B cell (primary cell): ENCODE results near the gene PSMB8. TPM values are rescaled to one million over a fixed set of nuclear protein-coding genes. Genes with fewer than 3 reads are reported as not detected.

Experiments used
- ATAC-seq: fragments of 200-7000 bp; cut with Tn5 transposase; one replicate; pipeline ENCODE4 v1.10.0; 2021; ENCODE audit warnings: low read depth, mild to moderate bottlenecking, moderate number of reproducible peaks, moderate library complexity
- CTCF ChIA-PET: fragments of 350-600 bp; sonication (Branson Sonifier 250); formaldehyde crosslinking; loops from one replicate; lab custom pipeline; 2021; ENCODE audit warnings: antibody characterized with exemption, inconsistent platforms; lab: Charles Lee
- POLR2A ChIA-PET: fragments of 350-600 bp; sonication (Branson Sonifier 250); formaldehyde crosslinking; loops from one replicate; lab custom pipeline; 2021; ENCODE audit warnings: antibody characterized with exemption; lab: Charles Lee
- DNase-seq: peaks from one replicate; pipeline ENCODE4 v3.0.0; 2013
- H2AFZ ChIP-seq: 2 replicates; pipeline ENCODE4 v1.6.1; 2012; ENCODE audit warnings: mild to moderate bottlenecking, low read depth, low read length; ENCODE audit not compliant: insufficient read depth, poor library complexity, severe bottlenecking
- H3K27ac ChIP-seq, 2 donors: 1 replicate in 1 of 2; 2 replicates in 1 of 2; pipeline ENCODE4 v1.5.1; 2012 to 2013; ENCODE audit warnings: low read length in 2 of 2, mild to moderate bottlenecking in 2 of 2, moderate library complexity in 1 of 2
- H3K27me3 ChIP-seq, 4 experiments: fragments of 200-600 bp in 1 of 4; sonication (generic) in 1 of 4; replicated peaks in 1 of 4; 1 replicate in 2 of 4; 2 replicates in 2 of 4; pipeline versions ENCODE4 v1.6.1 to v1.7.0; 2013 to 2016; ENCODE audit warnings: low read length in 3 of 4, mild to moderate bottlenecking in 2 of 4, mixed read lengths in 1 of 4, moderate library complexity in 1 of 4; ENCODE audit not compliant: insufficient read depth in 4 of 4, control insufficient read depth in 3 of 4; ENCODE audit errors: control extremely low read depth in 1 of 4
- H3K36me3 ChIP-seq, 2 experiments: replicated peaks in 1 of 2; 1 replicate in 1 of 2; 2 replicates in 1 of 2; pipeline versions ENCODE4 v1.6.1 to v1.7.1; 2013; ENCODE audit warnings: low read length in 1 of 2; ENCODE audit not compliant: insufficient read depth in 2 of 2, control insufficient read depth in 1 of 2; ENCODE audit errors: control extremely low read depth in 1 of 2, extremely low read depth in 1 of 2
- H3K4me1 ChIP-seq, 2 donors: fragments of 200-600 bp in 1 of 2; sonication (generic) in 1 of 2; 1 replicate in 1 of 2; 2 replicates in 1 of 2; pipeline versions ENCODE4 v1.5.1 to v1.6.1; 2013 to 2017; ENCODE audit warnings: low read length in 2 of 2; ENCODE audit not compliant: control insufficient read depth in 2 of 2, insufficient read depth in 2 of 2
- H3K4me2 ChIP-seq: replicated peaks from 2 replicates; pipeline ENCODE3; 2012; ENCODE audit warnings: mild to moderate bottlenecking, low read depth, low read length; ENCODE audit not compliant: poor library complexity, severe bottlenecking
- H3K4me3 ChIP-seq, 5 experiments: fragments of 200-600 bp in 1 of 5; sonication (generic) in 1 of 5; 1 replicate in 3 of 5; 2 replicates in 2 of 5; pipeline versions ENCODE4 v1.5.1 to v1.7.0; 2011 to 2016; ENCODE audit warnings: low read length in 4 of 5, mild to moderate bottlenecking in 4 of 5, low read depth in 2 of 5, control low read depth in 1 of 5, moderate library complexity in 1 of 5; ENCODE audit not compliant: insufficient read depth in 1 of 5; ENCODE audit errors: control extremely low read depth in 1 of 5, extremely low read depth in 1 of 5
- H3K79me2 ChIP-seq: fragments of 200-600 bp; sonication (generic); one replicate; pipeline ENCODE4 v1.6.0; 2016; ENCODE audit warnings: low read length; ENCODE audit not compliant: control insufficient read depth, insufficient read depth
- H3K9ac ChIP-seq: fragments of 200-600 bp; sonication (generic); 2 replicates; pipeline ENCODE4 v1.6.1; 2017; ENCODE audit warnings: mild to moderate bottlenecking, low read length, moderate library complexity
- H3K9me3 ChIP-seq, 3 donors: one replicate each; pipeline versions ENCODE4 v1.6.1 to v1.7.1; 2013; ENCODE audit warnings: low read length in 2 of 3; ENCODE audit not compliant: control insufficient read depth in 2 of 3, insufficient read depth in 1 of 3; ENCODE audit errors: control extremely low read depth in 1 of 3
- H4K20me1 ChIP-seq: 2 replicates; pipeline ENCODE4 v1.6.0; 2012; ENCODE audit warnings: mild to moderate bottlenecking, low read length; ENCODE audit not compliant: insufficient read depth, control insufficient read depth, poor library complexity, severe bottlenecking
- H3K27ac Mint-ChIP-seq: one replicate; pipeline ENCODE4 v1.8.0; 2021; ENCODE audit warnings: mixed read lengths
- H3K27me3 Mint-ChIP-seq: one replicate; pipeline ENCODE4 v1.8.0; 2021; ENCODE audit warnings: mixed read lengths
- H3K4me1 Mint-ChIP-seq: one replicate; pipeline ENCODE4 v1.8.0; 2021; ENCODE audit warnings: mixed read lengths
- H3K4me3 Mint-ChIP-seq: one replicate; pipeline ENCODE4 v1.8.0; 2021; ENCODE audit warnings: mixed read lengths
- H3K9me3 Mint-ChIP-seq: one replicate; pipeline ENCODE4 v1.8.0; 2022; ENCODE audit warnings: mixed read lengths; ENCODE audit not compliant: insufficient read depth
- EZH2 ChIP-seq: IDR thresholded peaks from 2 replicates; pipeline ENCODE4 v1.6.1; 2012; ENCODE audit warnings: borderline replicate concordance, low read depth, mild to moderate bottlenecking, moderate library complexity, low read length; ENCODE audit not compliant: insufficient read depth, poor library complexity, severe bottlenecking
- WGBS: methylation state at CpG from one replicate; pipeline ENCODE4 v1.1.5; 2013; ENCODE audit warnings: missing lambda C conversion rate; ENCODE audit not compliant: insufficient coverage; 5-methylcytosine and 5-hydroxymethylcytosine counted together
- intact Hi-C: fragments of 100-400 bp; cut with micrococcal nuclease; formaldehyde crosslinking; loops from one replicate; pipeline ENCODE4 v1.10.0; 2022
- polyA plus RNA-seq: library from polyadenylated mRNA; depleted of rRNA; stranded (reverse); fragments of >200 nt; gene quantifications from 2 replicates; pipeline ENCODE4 v1.2.3, GENCODE V29; 2012
- total RNA-seq, 2 donors: library from RNA; stranded (reverse); fragments of 120-200 nt in 1 of 2; gene quantifications; 1 replicate in 1 of 2; 2 replicates in 1 of 2; pipeline versions ENCODE4 v1.2.3 to v1.2.4, GENCODE V29; 2013 to 2022
- TF ChIP-seq, protein P1 (sequence below): fragments of 200-600 bp; IDR thresholded peaks from one replicate; pipeline ENCODE4 v1.8.0; 2022; ENCODE audit warnings: antibody characterized with exemption, mild to moderate bottlenecking

Gene PSMB8
- total and polyA plus RNA-seq, 2 donors (not counting 1 experiment from before 2014, with no cell fraction given): 129 to 256 TPM

DNA sequence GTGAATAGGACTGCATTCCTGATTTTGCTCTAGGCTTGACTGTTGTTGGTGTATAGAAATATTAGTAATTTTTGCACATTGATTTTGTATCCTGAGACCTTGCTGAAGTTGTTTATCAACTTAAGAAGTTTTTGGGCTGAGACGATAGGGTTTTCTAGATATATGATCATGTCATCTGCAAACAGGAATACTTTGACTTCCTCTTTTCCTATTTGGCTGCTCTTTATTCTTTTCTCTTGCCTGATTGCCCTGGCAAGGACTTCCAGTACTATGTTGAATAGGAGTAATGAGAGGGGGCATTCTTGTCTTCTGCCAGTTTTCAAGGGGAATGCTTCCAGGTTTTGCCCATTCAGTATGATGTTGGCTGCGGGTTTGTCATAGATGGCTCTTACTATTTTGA, 40.4 kb downstream of the PSMB8 start:
- POLR2A ChIA-PET: no interaction called here
- no peaks in the 10 kb centered on the region for H3K27me3 Mint-ChIP-seq

DNA sequence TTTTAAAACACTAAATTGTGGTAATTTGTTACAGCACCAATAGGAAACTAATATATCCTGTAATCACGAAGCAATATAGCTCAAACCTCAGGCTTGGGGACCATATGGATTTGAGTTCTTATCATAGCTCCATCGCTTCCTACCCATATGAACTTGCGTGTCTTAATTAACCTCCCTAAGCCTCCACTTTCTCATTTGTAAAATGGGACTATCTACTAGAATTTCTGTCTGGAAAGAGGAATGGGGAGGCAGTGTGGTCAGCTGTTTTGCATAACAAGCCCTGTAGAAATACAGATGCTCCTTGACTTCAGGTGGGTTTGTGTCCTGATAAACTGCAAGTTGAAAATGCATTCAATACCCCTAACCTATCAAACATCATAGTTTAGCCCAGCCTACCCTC, 44.1 kb downstream of the PSMB8 start:
- Histone ChIP-seq H3K27me3 (no peaks in the 10 kb centered on the region), H3K79me2 (no peaks in the 10 kb centered on the region), H3K9ac (no peak overlapping the region), H3K4me2 (no peak overlapping the region), H3K4me1 (peaks cover 15 to 21% of the 10 kb centered on the region in 2 donors), H3K4me3 (no peak overlapping the region), H4K20me1 (no peaks in the 10 kb centered on the region), H3K36me3 (no peaks in the 10 kb centered on the region), H3K9me3 (peaks cover 6 to 27% (median 12%) of the 10 kb centered on the region in 3 donors), H2AFZ (no peak overlapping the region), H3K27ac (no peak overlapping the region)
- Mint-ChIP-seq H3K4me1 (peaks cover 35% of the 10 kb centered on the region), H3K27me3 (no peaks in the 10 kb centered on the region), H3K9me3 (peaks cover 24% of the 10 kb centered on the region), H3K27ac (no peak overlapping the region), H3K4me3 (no peak overlapping the region)
- intact Hi-C loops: loop anchor here (5.0 to 10.0 kb wide), 3 partner anchors 38 to 755 kb away; partner anchors contain the start of genes ATF6B and TAP2
- ATAC-seq (no peak), DNase-seq (no peak)
- ChIA-PET POLR2A (no interaction called here), CTCF (interaction anchor here (0.5 to 5.9 kb wide), 15 partner anchors 9 to 386 kb away, joined by 3 to 37 read pairs (median 3); partner anchors contain the start of genes PSMB8, PSMB9, TAP1 and TAP2)
- WGBS: no CpG with 5 or more reads among the region's 3 CpGs
- TF ChIP-seq, protein P1, sequence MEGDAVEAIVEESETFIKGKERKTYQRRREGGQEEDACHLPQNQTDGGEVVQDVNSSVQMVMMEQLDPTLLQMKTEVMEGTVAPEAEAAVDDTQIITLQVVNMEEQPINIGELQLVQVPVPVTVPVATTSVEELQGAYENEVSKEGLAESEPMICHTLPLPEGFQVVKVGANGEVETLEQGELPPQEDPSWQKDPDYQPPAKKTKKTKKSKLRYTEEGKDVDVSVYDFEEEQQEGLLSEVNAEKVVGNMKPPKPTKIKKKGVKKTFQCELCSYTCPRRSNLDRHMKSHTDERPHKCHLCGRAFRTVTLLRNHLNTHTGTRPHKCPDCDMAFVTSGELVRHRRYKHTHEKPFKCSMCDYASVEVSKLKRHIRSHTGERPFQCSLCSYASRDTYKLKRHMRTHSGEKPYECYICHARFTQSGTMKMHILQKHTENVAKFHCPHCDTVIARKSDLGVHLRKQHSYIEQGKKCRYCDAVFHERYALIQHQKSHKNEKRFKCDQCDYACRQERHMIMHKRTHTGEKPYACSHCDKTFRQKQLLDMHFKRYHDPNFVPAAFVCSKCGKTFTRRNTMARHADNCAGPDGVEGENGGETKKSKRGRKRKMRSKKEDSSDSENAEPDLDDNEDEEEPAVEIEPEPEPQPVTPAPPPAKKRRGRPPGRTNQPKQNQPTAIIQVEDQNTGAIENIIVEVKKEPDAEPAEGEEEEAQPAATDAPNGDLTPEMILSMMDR: no peak
- no peak for TF ChIP-seq EZH2

More for the DNA sequence above, 40.4 kb downstream of the PSMB8 start:
- intact Hi-C loops: no loop called here
- peaks cover 0 to 9% of the 10 kb centered on the region in 2 donors for H3K4me1 ChIP-seq
- CTCF ChIA-PET: interaction anchor here (0.8 to 2.0 kb wide), 6 partner anchors 8 to 390 kb away, joined by 3 to 8 read pairs (median 3); no protein-coding TSS in a partner anchor
- no peaks in the 10 kb centered on the region for H4K20me1 ChIP-seq
- Mint-ChIP-seq H3K4me3 (no peak overlapping the region), H3K9me3 (peaks cover 22% of the 10 kb centered on the region), H3K27ac (no peak overlapping the region), H3K4me1 (peaks cover 27% of the 10 kb centered on the region)
- ATAC-seq (no peak), DNase-seq (no peak)
- no peak overlapping the region for H3K4me2 ChIP-seq
- H3K9me3 ChIP-seq: peaks cover 6 to 23% (median 14%) of the 10 kb centered on the region in 3 donors
- no peak overlapping the region for H3K9ac ChIP-seq
- no peak overlapping the region for H2AFZ ChIP-seq
- no peak for TF ChIP-seq EZH2
- TF ChIP-seq, protein P1: no peak
- peaks cover 1 to 15% of the 10 kb centered on the region in 2 experiments for H3K36me3 ChIP-seq
- H3K27ac ChIP-seq: no peak overlapping the region
- no CpG with 5 or more reads among the region's 2 CpGs for WGBS
- H3K27me3 ChIP-seq: no peaks in the 10 kb centered on the region
- peaks cover 12% of the 10 kb centered on the region for H3K79me2 ChIP-seq
- no peak overlapping the region for H3K4me3 ChIP-seq
